ENCODE results near the gene OR6J1.
"Not testable (repeated sequence)": the region's sequence is repeated elsewhere in the genome, so short reads cannot be mapped to it uniquely, and the experiment has no call there.

OR6J1 gene

GRCh38 chr14:22651586-22651985, 7.4 kb upstream of the OR6J1 start:
- no peak for DNase-seq (ENCODE audit: low spot score)
- FAIRE-seq, result no peak

GRCh38 chr14:22650960-22651521, 6.9 kb upstream of the OR6J1 start:
- FAIRE-seq (no peak), DNase-seq (ENCODE audit: low spot score) (no peak)

GRCh38 chr14:22650046-22650739, 6.0 kb upstream of the OR6J1 start:
- FAIRE-seq, result no peak
- no peak for DNase-seq (ENCODE audit: low spot score)

- FAIRE-seq (no peak), DNase-seq (ENCODE audit: low spot score) (no peak)
Observed at GRCh38 chr14:22648506-22648905, 4.4 kb upstream of the OR6J1 start.

GRCh38 chr14:22646570-22647254, 2.6 kb upstream of the OR6J1 start:
- FAIRE-seq (no peak), DNase-seq (ENCODE audit: low spot score) (no peak)

- FAIRE-seq, result no peak
- DNase-seq (ENCODE audit: low spot score), result no peak
Observed at GRCh38 chr14:22641846-22642245, 2.3 kb downstream of the OR6J1 start.

- FAIRE-seq, result no peak
- DNase-seq (ENCODE audit: low spot score), result no peak
Observed at GRCh38 chr14:22640192-22640591, 4.0 kb downstream of the OR6J1 start.

- DNase-seq (ENCODE audit: low spot score); FAIRE-seq: not testable (repeated sequence)
Observed at GRCh38 chr14:22635980-22636379, 8.2 kb downstream of the OR6J1 start.

- FAIRE-seq, result no peak
Observed at GRCh38 chr14:22634233-22634900, 9.8 kb downstream of the OR6J1 start.

GRCh38 chr14:22630486-22630885, 13.7 kb downstream of the OR6J1 start:
- DNase-seq (ENCODE audit: low spot score) (no peak), FAIRE-seq (no peak)

More at GRCh38 chr14:22634233-22634900, 9.8 kb downstream of the OR6J1 start:
- no peak for DNase-seq (ENCODE audit: low spot score)

- FAIRE-seq (no peak), DNase-seq (ENCODE audit: low spot score) (no peak)
Observed at GRCh38 chr14:22630066-22630465, 14.1 kb downstream of the OR6J1 start.

GRCh38 chr14:22629361-22629760, 14.8 kb downstream of the OR6J1 start:
- FAIRE-seq (no peak), DNase-seq (ENCODE audit: low spot score) (no peak)

- no peak for FAIRE-seq
- DNase-seq (ENCODE audit: low spot score), result no peak
Observed at GRCh38 chr14:22627506-22628263, 16.5 kb downstream of the OR6J1 start.

- FAIRE-seq, result no peak
- DNase-seq (ENCODE audit: low spot score), result no peak
Observed at GRCh38 chr14:22626590-22626989, 17.6 kb downstream of the OR6J1 start.

GRCh38 chr14:22623047-22623446, 21.1 kb downstream of the OR6J1 start:
- DNase-seq (ENCODE audit: low spot score) (no peak), FAIRE-seq (no peak)

GRCh38 chr14:22622255-22622654, 21.9 kb downstream of the OR6J1 start:
- DNase-seq (ENCODE audit: low spot score) (no peak), FAIRE-seq (no peak)

GRCh38 chr14:22615765-22616164, 28.4 kb downstream of the OR6J1 start:
- FAIRE-seq; DNase-seq (ENCODE audit: low spot score): not testable (repeated sequence)

GRCh38 chr14:22614240-22614799, 29.8 kb downstream of the OR6J1 start:
- FAIRE-seq (peak; percentile 84), DNase-seq (ENCODE audit: low spot score) (peak; percentile 91)

GRCh38 chr14:22613736-22614239, 30.4 kb downstream of the OR6J1 start:
- DNase-seq (ENCODE audit: low spot score) (no peak), FAIRE-seq (no peak)

GRCh38 chr14:22613106-22613695, 31.0 kb downstream of the OR6J1 start:
- DNase-seq (ENCODE audit: low spot score) (no peak), FAIRE-seq (no peak)
